GM23338 (cell line): Measurements from ENCODE around the gene DTX1. TPM values are rescaled to one million over a fixed set of nuclear protein-coding genes. Genes with fewer than 3 reads are reported as not detected.

Experiments used
- ATAC-seq: fragments of 200-7000 bp; cut with Tn5 transposase; 3 replicates; pipeline ENCODE4 v1.9.1; 2020
- DNase-seq: peaks from one replicate; pipeline ENCODE4 v3.0.0-alpha.2; 2015; ENCODE audit warnings: low spot score
- H2AFZ ChIP-seq: fragments of 200-600 bp; sonication (generic); 2 replicates; pipeline ENCODE4 v1.8.0; 2016; ENCODE audit warnings: antibody characterized with exemption, mild to moderate bottlenecking, moderate library complexity
- H3F3A ChIP-seq: fragments of 200-600 bp; sonication (generic); replicated peaks from 2 replicates; pipeline ENCODE4 v1.8.0; 2017; ENCODE audit warnings: antibody characterized with exemption, mixed run types, low read depth
- H3K27ac ChIP-seq: fragments of 200-600 bp; sonication (generic); 2 replicates; pipeline ENCODE4 v1.6.1; 2016; ENCODE audit warnings: low read depth
- H3K27me3 ChIP-seq: fragments of 200-600 bp; sonication (generic); 2 replicates; pipeline ENCODE4 v1.8.0; 2016; ENCODE audit warnings: mild to moderate bottlenecking, mixed run types, moderate library complexity; ENCODE audit not compliant: insufficient read depth
- H3K36me3 ChIP-seq: fragments of 200-600 bp; sonication (generic); 2 replicates; pipeline ENCODE4 v1.8.0; 2016; ENCODE audit warnings: mild to moderate bottlenecking; ENCODE audit not compliant: insufficient read depth
- H3K4me1 ChIP-seq: fragments of 200-600 bp; sonication (generic); 2 replicates; pipeline ENCODE4 v1.8.0; 2016; ENCODE audit warnings: mild to moderate bottlenecking, moderate library complexity; ENCODE audit not compliant: insufficient read depth
- H3K4me2 ChIP-seq: fragments of 200-600 bp; sonication (generic); 2 replicates; pipeline ENCODE4 v1.7.1; 2017; ENCODE audit warnings: mixed run types
- H3K4me3 ChIP-seq: fragments of 200-600 bp; sonication (generic); 2 replicates; pipeline ENCODE4 v1.6.1; 2016; ENCODE audit warnings: mixed run types
- H3K79me2 ChIP-seq: fragments of 200-600 bp; sonication (generic); replicated peaks from 2 replicates; pipeline ENCODE4 v1.8.0; 2017; ENCODE audit warnings: mild to moderate bottlenecking; ENCODE audit not compliant: insufficient read depth
- H3K9me2 ChIP-seq: fragments of 200-600 bp; sonication (generic); 2 replicates; pipeline ENCODE4 v1.8.0; 2017; ENCODE audit not compliant: insufficient read depth
- H4K20me1 ChIP-seq: fragments of 200-600 bp; sonication (generic); replicated peaks from 2 replicates; pipeline ENCODE4 v1.8.0; 2017; ENCODE audit warnings: mild to moderate bottlenecking; ENCODE audit not compliant: insufficient read depth
- H3K27ac Mint-ChIP-seq: 2 replicates; pipeline ENCODE4 v1.8.0; 2020; ENCODE audit warnings: inconsistent platforms, mild to moderate bottlenecking, moderate library complexity, mixed read lengths
- H3K27me3 Mint-ChIP-seq: 3 replicates; pipeline ENCODE4 v1.8.0; 2022; ENCODE audit warnings: low read depth, mild to moderate bottlenecking, moderate library complexity, mixed read lengths, inconsistent platforms; ENCODE audit not compliant: insufficient read depth, poor library complexity
- H3K36me3 Mint-ChIP-seq: 3 replicates; pipeline ENCODE4 v1.8.0; 2021; ENCODE audit warnings: low read depth, mild to moderate bottlenecking, inconsistent platforms, moderate library complexity, mixed read lengths
- H3K4me1 Mint-ChIP-seq: 3 replicates; pipeline ENCODE4 v1.8.0; 2020; ENCODE audit warnings: mild to moderate bottlenecking, inconsistent platforms, mixed read lengths
- H3K4me3 Mint-ChIP-seq: 3 replicates; pipeline ENCODE4 v1.8.0; 2021; ENCODE audit warnings: moderate library complexity, mild to moderate bottlenecking, inconsistent platforms, mixed read lengths
- H3K9me3 Mint-ChIP-seq: 3 replicates; pipeline ENCODE4 v1.8.0; 2020; ENCODE audit warnings: moderate library complexity, mild to moderate bottlenecking, inconsistent platforms, mixed read lengths
- CTCF ChIP-seq, 2 experiments: fragments of 200-600 bp in 1 of 2; sonication (generic) in 1 of 2; conservative IDR thresholded peaks; 2 replicates each; pipeline versions ENCODE4 v1.5.1 to v1.6.1; 2016 to 2017; ENCODE audit warnings: antibody characterized with exemption in 2 of 2, low read depth in 2 of 2, mild to moderate bottlenecking in 2 of 2, moderate library complexity in 1 of 2
- ETS1 ChIP-seq: IDR thresholded peaks from 2 replicates; pipeline ENCODE4 v1.6.1; 2016; ENCODE audit warnings: antibody characterized with exemption
- EZH2phosphoT487 ChIP-seq: fragments of 200-600 bp; sonication (generic); IDR thresholded peaks from one replicate; pipeline ENCODE4 v1.8.1; 2018; ENCODE audit warnings: antibody characterized with exemption; ENCODE audit not compliant: unreplicated experiment
- JUNB ChIP-seq: IDR thresholded peaks from one replicate; pipeline ENCODE4 v1.6.1; 2016; ENCODE audit warnings: antibody characterized with exemption; ENCODE audit not compliant: unreplicated experiment
- POLR2AphosphoS5 ChIP-seq: IDR thresholded peaks from 2 replicates; pipeline ENCODE4 v1.6.1; 2016; ENCODE audit warnings: antibody characterized with exemption, low read depth
- REST ChIP-seq: IDR thresholded peaks from one replicate; pipeline ENCODE4 v1.6.1; 2018; ENCODE audit warnings: antibody characterized with exemption; ENCODE audit not compliant: unreplicated experiment
- ZNF331 ChIP-seq: fragments of 250-450 bp; sonication (Bioruptor Pico); IDR thresholded peaks from 2 replicates; pipeline ENCODE4 v1.5.0; 2020; ENCODE audit warnings: low read depth, mild to moderate bottlenecking, moderate library complexity
- polyA plus RNA-seq: library from polyadenylated mRNA; unstranded; fragments of >200 nt; fragmentation: Nextera tagmentation; extraction: Ambion mirVana; gene quantifications from 2 replicates; pipeline ENCODE4 v1.2.1, GENCODE V29; 2016
- total RNA-seq: library from RNA; depleted of rRNA; stranded (reverse); fragments of >200 nt; shearing (Covaris generic); gene quantifications from 2 replicates; pipeline ENCODE4 v1.2.3, GENCODE V29; 2014

The DTX1 gene
- total and polyA plus RNA-seq, 2 experiments from 2014 or later: 1.6 to 9.0 TPM

GRCh38 chr12:113127791-113128199 is 71.3 kb downstream of the DTX1 start (continued):
- no peak for TF ChIP-seq REST
- no peak for TF ChIP-seq JUNB
- TF ChIP-seq ZNF331: no peak
- no peak for TF ChIP-seq POLR2AphosphoS5

GRCh38 chr12:113128802-113129663 is 72.5 kb downstream of the DTX1 start:
- peak; percentile 18; the same call in 2 of the 3 replicates for ATAC-seq
- Histone ChIP-seq H3K4me2 (no peak overlapping the region), H3K79me2 (no peaks in the 10 kb centered on the region), H3K4me3 (no peak overlapping the region), H4K20me1 (peaks cover 3% of the 10 kb centered on the region; the same call in 1 of the 2 replicates), H2AFZ (no peak overlapping the region), H3K9me2 (no peaks in the 10 kb centered on the region), H3K27me3 (no peaks in the 10 kb centered on the region), H3F3A (no peaks in the 10 kb centered on the region), H3K36me3 (no peaks in the 10 kb centered on the region), H3K27ac (no peak overlapping the region), H3K4me1 (no peaks in the 10 kb centered on the region)
- Mint-ChIP-seq H3K27me3 (peaks cover 10% of the 10 kb centered on the region), H3K27ac (no peak overlapping the region), H3K36me3 (peaks cover 2% of the 10 kb centered on the region; the same call in 1 of the 3 replicates), H3K4me1 (peaks cover 4% of the 10 kb centered on the region; the same call in 2 of the 3 replicates), H3K4me3 (no peak overlapping the region), H3K9me3 (no peaks in the 10 kb centered on the region; the same call in 2 of the 3 replicates)
- no peak for DNase-seq
- TF ChIP-seq EZH2phosphoT487 (no peak), POLR2AphosphoS5 (no peak), ETS1 (no peak), CTCF (conservative IDR thresholded peaks at IDR 0.05; ENCODE audit: low read depth in 2 of 2) (peak; percentile 8 to 51; a peak in 2 of 4 replicates), REST (no peak)
